Spleen (tissue), 11 donors: ENCODE results near the gene CIT. TPM values are rescaled to one million over a fixed set of nuclear protein-coding genes. Genes with fewer than 3 reads are reported as not detected.

Experiments used
- DNase-seq: peaks from one replicate; pipeline ENCODE4 v3.0.0-alpha.2; 2020
- H3K27ac ChIP-seq, 8 donors: fragments of 200-600 bp; sonication (generic) in 7 of 8; 1 replicate in 4 of 8; 2 replicates in 4 of 8; pipeline versions ENCODE4 v1.5.0 to v1.8.0; 2016 to 2021; ENCODE audit warnings: inconsistent platforms in 4 of 8, mild to moderate bottlenecking in 4 of 8, moderate library complexity in 1 of 8
- H3K27me3 ChIP-seq, 7 donors: fragments of 200-600 bp; sonication (generic) in 6 of 7; replicated peaks in 1 of 7; 1 replicate in 4 of 7; 2 replicates in 3 of 7; pipeline versions ENCODE4 v1.5.0 to v1.8.0; 2016 to 2021; ENCODE audit warnings: inconsistent platforms in 3 of 7, mild to moderate bottlenecking in 1 of 7
- H3K36me3 ChIP-seq, 6 donors: fragments of 200-600 bp; sonication (generic) in 5 of 6; 1 replicate in 4 of 6; 2 replicates in 2 of 6; pipeline versions ENCODE4 v1.5.0 to v1.8.0; 2016 to 2021; ENCODE audit warnings: inconsistent platforms in 2 of 6
- H3K4me1 ChIP-seq, 6 donors: fragments of 200-600 bp; sonication (generic) in 5 of 6; 1 replicate in 3 of 6; 2 replicates in 3 of 6; pipeline versions ENCODE4 v1.5.0 to v1.8.0; 2016 to 2021; ENCODE audit warnings: inconsistent platforms in 3 of 6
- H3K4me3 ChIP-seq, 8 donors: fragments of 200-600 bp; sonication (generic) in 7 of 8; 1 replicate in 4 of 8; 2 replicates in 4 of 8; pipeline versions ENCODE4 v1.5.0 to v1.8.0; 2016 to 2021; ENCODE audit warnings: inconsistent platforms in 4 of 8, mild to moderate bottlenecking in 4 of 8, moderate library complexity in 2 of 8
- H3K9me3 ChIP-seq, 8 donors: fragments of 200-600 bp; sonication (generic) in 7 of 8; 1 replicate in 4 of 8; 2 replicates in 4 of 8; pipeline versions ENCODE4 v1.5.0 to v1.8.0; 2016 to 2021; ENCODE audit warnings: inconsistent platforms in 4 of 8
- POLR2A ChIP-seq, 3 donors: fragments of 450-650 bp; IDR thresholded peaks; one replicate each; pipeline ENCODE4 v1.5.1; 2017; ENCODE audit warnings: antibody characterized with exemption in 3 of 3, mild to moderate bottlenecking in 1 of 3
- POLR2AphosphoS5 ChIP-seq, 3 donors: sonication (generic); formaldehyde crosslinking; IDR thresholded peaks; one replicate each; pipeline ENCODE4 v1.5.1; 2017; ENCODE audit warnings: antibody characterized with exemption in 3 of 3
- WGBS, 5 donors: extraction: QIAGEN DNeasy Blood & Tissue Kit in 3 of 5; methylation state at CpG; one replicate each; pipeline versions ENCODE4 v1.1.5 to v1.1.7; 2013 to 2018; 5-methylcytosine and 5-hydroxymethylcytosine counted together
- intact Hi-C: fragments of 100-400 bp; cut with DNase I; formaldehyde crosslinking; loops from one replicate; pipeline ENCODE4 v1.15.0; 2023; ENCODE audit warnings: low total_unique reads
- polyA plus RNA-seq, 3 donors: library from polyadenylated mRNA; stranded (reverse); fragments of 200-250 nt; gene quantifications; one replicate each; pipeline ENCODE4 v1.2.1, GENCODE V29; 2013
- total RNA-seq, 7 donors: library from RNA; depleted of rRNA in 3 of 7; stranded (reverse); fragments of >200 nt in 3 of 7; fragmentation: NEBNext Ultra II Directional in 4 of 7; extraction: Animal tissue kit (Norgen Biotek cat#: 25700) in 4 of 7; gene quantifications; one replicate each; pipeline versions ENCODE4 v1.1.0 to v1.2.1, GENCODE V29; 2016 to 2021
- TF ChIP-seq, protein P1 (sequence below), 11 experiments: fragments of 200-600 bp in 7 of 11; fragments of 450-650 bp in 4 of 11; sonication (generic) in 4 of 11; IDR thresholded peaks in 8 of 11; conservative IDR thresholded peaks in 3 of 11; 1 replicate in 7 of 11; 2 replicates in 4 of 11; pipeline versions ENCODE4 v1.4.0 to v1.8.0; 2016 to 2021; ENCODE audit warnings: antibody characterized with exemption in 11 of 11, inconsistent platforms in 4 of 11, mild to moderate bottlenecking in 1 of 11
- donor health status: healthy with polysubstance abuse.
- donor health status: DM: no; HTN: no; CAD: no; lungs with moderate emphysema.
- donor health status: DM: no; HTN: no; CAD: no.
- donor health status: Bipolar disorder and iron deficiency.
- donor health status: healthy.
- donor health status: DM: no; HTN: no; CAD: no.
- donor health status: DM: yes; HTN: yes; CAD: no.

CIT gene
- total and polyA plus RNA-seq, 10 donors, result 1.9 to 54.3 (median 24.5) TPM

DNA sequence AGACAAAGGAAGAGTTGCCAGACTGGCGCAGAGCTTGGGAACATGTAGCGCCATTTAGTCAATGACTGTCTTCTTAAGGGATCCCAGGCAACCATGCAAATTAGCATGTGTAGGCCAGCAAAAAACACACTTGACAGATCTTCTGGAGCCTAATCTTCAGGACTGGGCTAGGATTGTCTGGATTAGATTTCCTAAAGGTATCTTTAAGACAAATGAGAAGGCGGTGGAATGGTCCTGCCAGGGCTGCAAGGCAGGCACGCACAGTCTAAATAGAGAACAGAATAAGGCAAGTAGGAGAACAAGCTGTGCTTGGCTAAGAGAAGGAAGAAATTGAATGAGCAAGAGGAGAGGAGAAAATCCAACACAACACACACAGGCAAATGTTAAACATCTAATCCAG, 80.0 kb downstream of the CIT start:
- 96 to 100% (median 97%) methylated on average over 4 of the region's 4 CpGs for WGBS, 5 donors
- H3K27me3 ChIP-seq, result no peaks in the 10 kb centered on the region

DNA sequence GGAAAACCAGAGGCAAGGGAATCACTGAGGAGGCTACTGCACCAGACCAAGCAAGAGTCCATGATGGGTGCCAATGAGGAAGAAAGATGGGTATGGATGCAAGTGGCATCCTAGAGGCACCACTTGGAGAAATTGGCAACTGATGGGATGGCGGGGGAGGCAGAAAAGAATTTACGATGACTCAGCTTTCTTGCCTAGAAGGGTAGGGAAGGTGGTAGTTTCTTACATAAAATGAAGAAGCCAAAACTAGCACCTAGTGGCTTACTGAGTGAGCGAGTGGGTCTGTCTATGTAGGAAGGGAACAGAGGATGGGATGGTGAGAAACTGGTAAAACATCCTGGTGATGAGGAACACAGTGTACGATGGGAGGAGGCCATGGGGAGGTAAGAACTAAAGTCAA, 80.8 kb downstream of the CIT start:
- H3K9me3 ChIP-seq, result no peaks in the 10 kb centered on the region
- no peak for TF ChIP-seq POLR2AphosphoS5 (IDR thresholded peaks at IDR 0.05)
- H3K4me1 ChIP-seq, result no peaks in the 10 kb centered on the region
- no peaks in the 10 kb centered on the region for H3K27me3 ChIP-seq
- no peak for DNase-seq
- 94 to 99% (median 99%) methylated on average over 4 of the region's 4 CpGs for WGBS, 5 donors
- H3K4me3 ChIP-seq, result no peak overlapping the region
- no peak overlapping the region for H3K27ac ChIP-seq
- intact Hi-C loops, result no loop called here
- peaks cover 0 to 27% (median 0%) of the 10 kb centered on the region in 6 donors for H3K36me3 ChIP-seq

More for the DNA sequence above, 80.0 kb downstream of the CIT start:
- Histone ChIP-seq H3K36me3 (peaks cover 0 to 27% (median 0%) of the 10 kb centered on the region in 6 donors), H3K27ac (no peak overlapping the region), H3K4me3 (no peak overlapping the region), H3K4me1 (no peaks in the 10 kb centered on the region), H3K9me3 (no peaks in the 10 kb centered on the region)
- no peak for DNase-seq
- TF ChIP-seq POLR2AphosphoS5 (IDR thresholded peaks at IDR 0.05) (no peak), POLR2A (IDR thresholded peaks at IDR 0.05) (no peak)
- TF ChIP-seq, protein P1, sequence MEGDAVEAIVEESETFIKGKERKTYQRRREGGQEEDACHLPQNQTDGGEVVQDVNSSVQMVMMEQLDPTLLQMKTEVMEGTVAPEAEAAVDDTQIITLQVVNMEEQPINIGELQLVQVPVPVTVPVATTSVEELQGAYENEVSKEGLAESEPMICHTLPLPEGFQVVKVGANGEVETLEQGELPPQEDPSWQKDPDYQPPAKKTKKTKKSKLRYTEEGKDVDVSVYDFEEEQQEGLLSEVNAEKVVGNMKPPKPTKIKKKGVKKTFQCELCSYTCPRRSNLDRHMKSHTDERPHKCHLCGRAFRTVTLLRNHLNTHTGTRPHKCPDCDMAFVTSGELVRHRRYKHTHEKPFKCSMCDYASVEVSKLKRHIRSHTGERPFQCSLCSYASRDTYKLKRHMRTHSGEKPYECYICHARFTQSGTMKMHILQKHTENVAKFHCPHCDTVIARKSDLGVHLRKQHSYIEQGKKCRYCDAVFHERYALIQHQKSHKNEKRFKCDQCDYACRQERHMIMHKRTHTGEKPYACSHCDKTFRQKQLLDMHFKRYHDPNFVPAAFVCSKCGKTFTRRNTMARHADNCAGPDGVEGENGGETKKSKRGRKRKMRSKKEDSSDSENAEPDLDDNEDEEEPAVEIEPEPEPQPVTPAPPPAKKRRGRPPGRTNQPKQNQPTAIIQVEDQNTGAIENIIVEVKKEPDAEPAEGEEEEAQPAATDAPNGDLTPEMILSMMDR (IDR thresholded peaks at IDR 0.05 in 8 of 11, conservative IDR thresholded peaks at IDR 0.05 in 3 of 11), result no peak
- intact Hi-C loops, result no loop called here

DNA sequence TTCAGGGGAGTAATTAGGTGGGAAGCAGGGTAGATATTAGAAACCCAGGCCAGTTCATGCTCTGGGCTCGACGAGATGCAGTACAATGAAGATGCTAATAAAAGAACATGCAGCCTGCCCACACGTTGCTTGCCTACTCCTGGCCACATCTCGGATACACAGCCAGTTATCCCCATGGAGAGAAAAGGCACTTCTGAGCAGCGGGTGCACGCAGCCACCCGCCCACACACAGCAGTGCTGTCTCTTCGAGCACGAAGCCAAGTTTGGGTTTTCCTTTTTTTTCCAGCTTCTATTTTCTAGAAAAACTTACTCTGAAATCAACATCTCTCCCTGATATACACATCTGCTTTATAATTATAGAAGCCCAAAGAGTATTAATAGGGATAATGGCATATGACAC, 85.7 kb downstream of the CIT start:
- intact Hi-C loops, result no loop called here
- no peaks in the 10 kb centered on the region for H3K27me3 ChIP-seq
- TF ChIP-seq POLR2A (IDR thresholded peaks at IDR 0.05), result no peak
- TF ChIP-seq POLR2AphosphoS5 (IDR thresholded peaks at IDR 0.05), result no peak
- H3K27ac ChIP-seq, result no peak overlapping the region
- 86 to 96% (median 93%) methylated on average over 9 of the region's 9 CpGs for WGBS, 5 donors
- H3K36me3 ChIP-seq, result peaks cover 0 to 17% (median 0%) of the 10 kb centered on the region in 6 donors
- H3K4me3 ChIP-seq, result no peak overlapping the region
- no peaks in the 10 kb centered on the region for H3K9me3 ChIP-seq
- no peak for DNase-seq
- H3K4me1 ChIP-seq, result no peaks in the 10 kb centered on the region

DNA sequence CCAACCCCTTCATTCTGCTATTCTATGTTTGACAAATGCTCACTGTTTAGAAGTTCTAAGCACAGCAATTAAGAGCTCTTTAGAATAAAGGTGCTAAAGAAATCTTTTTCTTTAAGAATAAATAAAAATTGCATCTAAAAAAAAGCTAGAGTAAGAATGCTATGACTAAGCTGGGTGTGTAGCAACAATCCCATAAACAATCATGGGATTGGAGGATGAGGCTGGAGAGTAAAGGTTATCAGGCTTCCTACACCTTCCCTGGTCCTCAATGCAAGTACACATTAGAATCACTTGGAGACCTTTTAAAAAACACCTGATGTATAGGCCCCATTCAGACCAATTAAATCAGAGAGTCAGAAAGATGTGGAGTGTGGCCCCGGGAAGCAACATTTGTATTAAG, 88.3 kb downstream of the CIT start:
- Histone ChIP-seq H3K4me3 (no peak overlapping the region), H3K36me3 (peaks cover 0 to 20% (median 0%) of the 10 kb centered on the region in 6 donors), H3K27ac (no peak overlapping the region), H3K27me3 (no peaks in the 10 kb centered on the region), H3K9me3 (peaks cover 0 to 9% (median 6%) of the 10 kb centered on the region in 8 donors), H3K4me1 (no peaks in the 10 kb centered on the region)
- no peak for DNase-seq
- 95 to 100% (median 97%) methylated on average over 1 of the region's 1 CpG for WGBS, 5 donors
- TF ChIP-seq POLR2AphosphoS5 (IDR thresholded peaks at IDR 0.05), result no peak
- intact Hi-C loops, result no loop called here

DNA sequence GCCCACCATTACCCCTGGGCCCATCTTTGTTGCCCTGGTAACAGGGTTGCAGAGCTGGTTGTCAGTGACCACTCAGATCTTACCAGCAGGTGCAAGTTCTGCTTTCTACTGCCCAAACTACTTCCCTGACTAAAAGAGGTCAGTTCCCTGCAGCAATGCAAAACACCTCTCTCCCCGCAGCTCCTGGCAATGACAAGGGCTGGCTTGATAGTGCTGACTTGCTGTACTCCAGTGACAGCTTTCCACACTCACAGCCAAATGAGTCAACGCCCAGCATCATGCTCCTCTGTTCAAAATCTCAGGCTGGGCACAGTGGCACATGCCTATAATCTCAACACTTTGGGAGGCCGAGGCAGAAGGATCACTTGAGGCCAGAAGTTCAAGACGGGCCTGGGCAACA, 90.6 kb downstream of the CIT start:
- Histone ChIP-seq H3K9me3 (peaks cover 0 to 9% (median 6%) of the 10 kb centered on the region in 8 donors), H3K4me3 (no peak overlapping the region), H3K27me3 (no peaks in the 10 kb centered on the region), H3K36me3 (peaks cover 0 to 35% (median 0%) of the 10 kb centered on the region in 6 donors), H3K4me1 (no peaks in the 10 kb centered on the region), H3K27ac (no peak overlapping the region)
- intact Hi-C loops, result no loop called here
- TF ChIP-seq POLR2AphosphoS5 (IDR thresholded peaks at IDR 0.05) (no peak), POLR2A (IDR thresholded peaks at IDR 0.05) (no peak)
- TF ChIP-seq, protein P1 (IDR thresholded peaks at IDR 0.05 in 8 of 11, conservative IDR thresholded peaks at IDR 0.05 in 3 of 11), result no peak
- DNase-seq, result no peak
- 93 to 99% (median 97%) methylated on average over 4 of the region's 4 CpGs for WGBS, 5 donors

DNA sequence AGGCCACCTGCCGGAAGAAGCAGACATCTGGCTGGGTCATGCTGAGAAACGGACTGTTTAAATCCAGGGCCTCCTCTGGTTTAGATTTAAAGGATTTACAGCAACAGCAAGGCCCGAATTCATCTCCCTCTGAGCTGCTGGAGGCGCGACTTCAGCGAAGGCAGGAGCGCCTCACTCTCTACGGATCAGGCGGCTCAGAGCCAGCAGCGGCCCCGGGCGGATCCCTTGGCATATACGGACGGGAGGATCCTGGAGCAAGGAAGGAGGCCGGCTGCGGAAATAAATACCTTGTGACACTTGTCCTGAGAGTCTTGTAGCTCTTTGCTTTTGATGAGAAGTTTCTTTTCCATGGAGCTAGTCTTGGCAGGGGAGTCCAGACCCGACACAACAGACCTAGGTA, 92.4 kb downstream of the CIT start:
- TF ChIP-seq POLR2A (IDR thresholded peaks at IDR 0.05), result no peak
- TF ChIP-seq, protein P1 (IDR thresholded peaks at IDR 0.05 in 8 of 11, conservative IDR thresholded peaks at IDR 0.05 in 3 of 11), result no peak
- TF ChIP-seq POLR2AphosphoS5 (IDR thresholded peaks at IDR 0.05), result no peak
- Histone ChIP-seq H3K27me3 (no peaks in the 10 kb centered on the region), H3K4me3 (no peak overlapping the region), H3K36me3 (peaks cover 0 to 35% (median 0%) of the 10 kb centered on the region in 6 donors), H3K9me3 (peaks cover 0 to 9% (median 6%) of the 10 kb centered on the region in 8 donors), H3K27ac (no peak overlapping the region), H3K4me1 (peaks cover 0 to 4% (median 0%) of the 10 kb centered on the region in 6 donors)
- DNase-seq, result no peak
- intact Hi-C loops, result loop anchor here (5.0 kb wide), 1 partner anchor 122 kb away; no protein-coding TSS in a partner anchor
- WGBS, 5 donors, result 97 to 98% (median 98%) methylated on average over 17 of the region's 17 CpGs
